Stimulated activated CD4-positive, alpha-beta T cell treated with anti-CD3 and anti-CD28 coated beads, TNF-alpha, amount 100 ng/mL, for 24 hours (primary cell): ENCODE measurements around the gene SYMPK.
"Not testable (repeated sequence)": the region's sequence is repeated elsewhere in the genome, so short reads cannot be mapped to it uniquely, and the experiment has no call there.

Experiments used
- DNase-seq, 3 experiments: peaks; one replicate each; pipeline ENCODE4 v3.0.0-alpha.2; 2020; ENCODE audit warnings: low read depth in 3 of 3

The SYMPK gene

GRCh38 chr19:45885556-45886426 lies 22.8 kb upstream of the SYMPK start, which contains the start of gene IRF2BP1:
TSS of gene IRF2BP1 (minus strand) at chr19:45886141. CDS start at chr19:45885774, 367 bp downstream.
- DNase-seq, result peak; percentile 74 to 86 (median 86)

- DNase-seq, result peak in 1 of 3 experiments; percentile 19
Observed at GRCh38 chr19:45884682-45885555, 22.0 kb upstream of the SYMPK start.

GRCh38 chr19:45883881-45884681 lies 21.1 kb upstream of the SYMPK start:
- no peak for DNase-seq

- DNase-seq, result no peak
Observed at GRCh38 chr19:45883586-45883880, 20.6 kb upstream of the SYMPK start.

- peak; percentile 69 to 85 (median 73) for DNase-seq
Observed at GRCh38 chr19:45882652-45883585, 20.0 kb upstream of the SYMPK start.

- DNase-seq, result no peak
Observed at GRCh38 chr19:45881909-45882528, 19.1 kb upstream of the SYMPK start.

- no peak for DNase-seq
Observed at GRCh38 chr19:45881082-45881908, 18.3 kb upstream of the SYMPK start.

- DNase-seq, result no peak
Observed at GRCh38 chr19:45879971-45880370, 17.0 kb upstream of the SYMPK start.

GRCh38 chr19:45879055-45879454 lies 16.1 kb upstream of the SYMPK start:
- no peak for DNase-seq

- DNase-seq, result no peak
Observed at GRCh38 chr19:45878043-45878794, 15.3 kb upstream of the SYMPK start.

- DNase-seq, result peak in 1 of 3 experiments; percentile 29
Observed at GRCh38 chr19:45876411-45877197, 13.7 kb upstream of the SYMPK start.

- peak in 1 of 3 experiments; percentile 26 for DNase-seq
Observed at GRCh38 chr19:45876161-45876410, 13.1 kb upstream of the SYMPK start.

GRCh38 chr19:45874620-45874966 lies 11.6 kb upstream of the SYMPK start:
- no peak for DNase-seq

GRCh38 chr19:45873219-45873772 lies 10.3 kb upstream of the SYMPK start:
- DNase-seq, result no peak

GRCh38 chr19:45872095-45872919 lies 9.4 kb upstream of the SYMPK start:
- no peak for DNase-seq

GRCh38 chr19:45870798-45871197 lies 7.9 kb upstream of the SYMPK start:
- DNase-seq, result no peak

GRCh38 chr19:45867241-45867640 lies 4.3 kb upstream of the SYMPK start:
- DNase-seq, result not testable (repeated sequence)
